Neuronal stem cell (in vitro differentiated cells): ENCODE measurements around the gene SMYD3.

Source experiments
- DNase-seq: peaks from one replicate; pipeline ENCODE4 v3.0.0-alpha.2; 2013; ENCODE audit warnings: low spot score
- H2AFZ ChIP-seq: one replicate; pipeline ENCODE4 v1.6.1; 2013; ENCODE audit warnings: mild to moderate bottlenecking, low read length, inconsistent platforms
- H2AK5ac ChIP-seq: 2 replicates; pipeline ENCODE4 v1.6.1; 2013; ENCODE audit warnings: low read depth, mild to moderate bottlenecking, inconsistent platforms, low read length, moderate library complexity, mixed read lengths
- H2BK120ac ChIP-seq: 2 replicates; pipeline ENCODE4 v1.6.1; 2013; ENCODE audit warnings: low read depth, mild to moderate bottlenecking, inconsistent platforms, low read length, moderate library complexity, mixed read lengths
- H2BK12ac ChIP-seq: one replicate; pipeline ENCODE4 v1.6.1; 2013; ENCODE audit warnings: low read length, inconsistent platforms
- H2BK15ac ChIP-seq: 2 replicates; pipeline ENCODE4 v1.6.1; 2013; ENCODE audit warnings: mild to moderate bottlenecking, low read length, inconsistent platforms, mixed read lengths
- H2BK5ac ChIP-seq: one replicate; pipeline ENCODE4 v1.6.1; 2013; ENCODE audit warnings: inconsistent platforms, mild to moderate bottlenecking, low read length, moderate library complexity
- H3K14ac ChIP-seq: one replicate; pipeline ENCODE4 v1.6.1; 2013; ENCODE audit warnings: low read length, inconsistent platforms
- H3K18ac ChIP-seq: 2 replicates; pipeline ENCODE4 v1.6.1; 2013; ENCODE audit warnings: low read length, inconsistent platforms
- H3K23ac ChIP-seq: 2 replicates; pipeline ENCODE4 v1.6.1; 2013; ENCODE audit warnings: low read depth, mild to moderate bottlenecking, mixed read lengths, low read length, inconsistent platforms; ENCODE audit not compliant: poor library complexity
- H3K27ac ChIP-seq: replicated peaks from 3 replicates; pipeline ENCODE4 v1.5.1; 2013; ENCODE audit warnings: low read length, inconsistent platforms
- H3K27me3 ChIP-seq, 3 experiments: 2 replicates each; pipeline ENCODE4 v1.6.1; 2013; ENCODE audit warnings: low read length in 3 of 3, mild to moderate bottlenecking in 2 of 3, inconsistent platforms in 1 of 3, low read depth in 1 of 3, mixed read lengths in 1 of 3, moderate library complexity in 1 of 3; ENCODE audit not compliant: control insufficient read depth in 3 of 3, insufficient read depth in 3 of 3
- H3K36me3 ChIP-seq, 2 donors: replicated peaks in 1 of 2; 2 replicates each; pipeline ENCODE4 v1.6.1; 2013; ENCODE audit warnings: low read length in 2 of 2; ENCODE audit not compliant: control insufficient read depth in 2 of 2, insufficient read depth in 2 of 2
- H3K4ac ChIP-seq: 2 replicates; pipeline ENCODE4 v1.6.1; 2013; ENCODE audit warnings: inconsistent platforms, mild to moderate bottlenecking, low read length, moderate library complexity
- H3K4me1 ChIP-seq, 2 donors: 1 replicate in 1 of 2; 2 replicates in 1 of 2; pipeline ENCODE4 v1.6.1; 2013; ENCODE audit warnings: low read length in 2 of 2, low read depth in 1 of 2; ENCODE audit not compliant: control insufficient read depth in 2 of 2, insufficient read depth in 1 of 2
- H3K4me2 ChIP-seq: one replicate; pipeline ENCODE4 v1.6.1; 2013; ENCODE audit warnings: mild to moderate bottlenecking, low read length, inconsistent platforms; ENCODE audit not compliant: insufficient read depth, poor library complexity, severe bottlenecking
- H3K4me3 ChIP-seq, 2 donors: 2 replicates each; pipeline ENCODE4 v1.5.1; 2013; ENCODE audit warnings: low read length in 2 of 2, mild to moderate bottlenecking in 2 of 2, inconsistent platforms in 1 of 2, moderate library complexity in 1 of 2
- H3K79me1 ChIP-seq: one replicate; pipeline ENCODE4 v1.6.1; 2013; ENCODE audit warnings: low read depth, mild to moderate bottlenecking, inconsistent platforms, low read length, moderate library complexity
- H3K9ac ChIP-seq: one replicate; pipeline ENCODE4 v1.6.1; 2013; ENCODE audit warnings: mild to moderate bottlenecking, low read depth, low read length, inconsistent platforms; ENCODE audit not compliant: poor library complexity
- H3K9me3 ChIP-seq, 2 donors: replicated peaks in 1 of 2; 2 replicates each; pipeline versions ENCODE3 to v1.6.1; 2013; ENCODE audit warnings: low read length in 2 of 2, mild to moderate bottlenecking in 2 of 2, inconsistent platforms in 1 of 2, low read depth in 1 of 2, mixed read lengths in 1 of 2, moderate library complexity in 1 of 2; ENCODE audit not compliant: control insufficient read depth in 2 of 2, insufficient read depth in 1 of 2
- H4K8ac ChIP-seq: one replicate; pipeline ENCODE4 v1.6.1; 2013; ENCODE audit warnings: low read depth, mild to moderate bottlenecking, inconsistent platforms, low read length, moderate library complexity
- H4K91ac ChIP-seq: one replicate; pipeline ENCODE4 v1.6.1; 2013; ENCODE audit warnings: low read length, low read depth, mild to moderate bottlenecking, inconsistent platforms; ENCODE audit not compliant: poor library complexity
- WGBS, 2 donors: extraction: QIAGEN DNeasy Blood & Tissue Kit; methylation state at CpG; one replicate each; pipeline ENCODE4 v1.1.7; 2013; ENCODE audit warnings: missing lambda C conversion rate in 2 of 2, mixed read lengths in 1 of 2; ENCODE audit not compliant: insufficient read length in 2 of 2, insufficient replicate concordance in 1 of 2; ENCODE audit errors: extremely low coverage in 2 of 2; 5-methylcytosine and 5-hydroxymethylcytosine counted together

SMYD3 gene

GRCh38 chr1:245810789-245811337 lies 696.2 kb downstream of the SMYD3 start:
- no CpG with 5 or more reads among the region's 7 CpGs for WGBS, 2 donors
- no peak overlapping the region for H3K18ac ChIP-seq
- H3K4me2 ChIP-seq, result no peak overlapping the region
- H4K8ac ChIP-seq, result no peak overlapping the region
- no peak overlapping the region for H2BK120ac ChIP-seq
- H3K79me1 ChIP-seq, result no peaks in the 10 kb centered on the region
- H2BK12ac ChIP-seq, result no peak overlapping the region
- no peak overlapping the region for H2BK15ac ChIP-seq
- no peak overlapping the region for H2BK5ac ChIP-seq
- no peak overlapping the region for H3K4ac ChIP-seq
- no peak overlapping the region for H3K4me3 ChIP-seq
- peaks cover 3 to 6% of the 10 kb centered on the region in 2 donors for H3K4me1 ChIP-seq
- H2AFZ ChIP-seq, result no peak overlapping the region
- H3K9ac ChIP-seq, result no peak overlapping the region
- H3K9me3 ChIP-seq, result no peaks in the 10 kb centered on the region
- H3K36me3 ChIP-seq, result no peaks in the 10 kb centered on the region
- no peak overlapping the region for H3K14ac ChIP-seq
- H3K27me3 ChIP-seq, result no peaks in the 10 kb centered on the region
- DNase-seq, result no peak
- no peak overlapping the region for H3K27ac ChIP-seq
- H2AK5ac ChIP-seq, result no peak overlapping the region
- no peak overlapping the region for H4K91ac ChIP-seq
- no peak overlapping the region for H3K23ac ChIP-seq

GRCh38 chr1:245810181-245810769 lies 696.8 kb downstream of the SMYD3 start:
- no peak for DNase-seq

GRCh38 chr1:245809361-245809760 lies 697.7 kb downstream of the SMYD3 start:
- Histone ChIP-seq H3K79me1 (no peaks in the 10 kb centered on the region), H4K91ac (no peak overlapping the region), H3K4me3 (no peak overlapping the region), H3K9ac (no peak overlapping the region), H3K18ac (peak overlapping the region; percentile 22), H3K36me3 (no peaks in the 10 kb centered on the region), H2BK15ac (no peak overlapping the region), H3K4me2 (no peak overlapping the region), H3K4me1 (peaks cover 3 to 6% of the 10 kb centered on the region in 2 donors), H4K8ac (no peak overlapping the region), H3K23ac (no peak overlapping the region), H2BK5ac (no peak overlapping the region), H2AK5ac (peak overlapping the region; percentile 68), H3K14ac (no peak overlapping the region), H3K4ac (no peak overlapping the region), H3K27ac (no peak overlapping the region), H2BK12ac (no peak overlapping the region), H2AFZ (no peak overlapping the region), H3K27me3 (no peaks in the 10 kb centered on the region), H3K9me3 (no peaks in the 10 kb centered on the region), H2BK120ac (no peak overlapping the region)
- WGBS, 2 donors, result no CpG with 5 or more reads among the region's 5 CpGs
- no peak for DNase-seq

More at GRCh38 chr1:245810181-245810769, 696.8 kb downstream of the SMYD3 start:
- no peak overlapping the region for H3K9ac ChIP-seq
- no peak overlapping the region for H3K4me2 ChIP-seq
- peak overlapping the region; percentile 59 for H3K23ac ChIP-seq
- no peak overlapping the region for H3K4me3 ChIP-seq
- no peaks in the 10 kb centered on the region for H3K36me3 ChIP-seq
- H3K9me3 ChIP-seq, result no peaks in the 10 kb centered on the region
- H3K4me1 ChIP-seq, result peaks cover 3 to 6% of the 10 kb centered on the region in 2 donors
- H4K8ac ChIP-seq, result no peak overlapping the region
- no peaks in the 10 kb centered on the region for H3K79me1 ChIP-seq
- no peaks in the 10 kb centered on the region for H3K27me3 ChIP-seq
- H3K14ac ChIP-seq, result no peak overlapping the region
- H3K27ac ChIP-seq, result no peak overlapping the region
- H2BK12ac ChIP-seq, result no peak overlapping the region
- H2AFZ ChIP-seq, result no peak overlapping the region
- no CpG with 5 or more reads among the region's 6 CpGs for WGBS, 2 donors
- H3K18ac ChIP-seq, result peak overlapping the region; percentile 27
- no peak overlapping the region for H4K91ac ChIP-seq
- H2AK5ac ChIP-seq, result peak overlapping the region; percentile 49
- H2BK120ac ChIP-seq, result no peak overlapping the region
- no peak overlapping the region for H2BK15ac ChIP-seq
- H2BK5ac ChIP-seq, result no peak overlapping the region
- no peak overlapping the region for H3K4ac ChIP-seq

- Histone ChIP-seq H3K18ac (no peak overlapping the region), H3K4me1 (peaks cover 3 to 6% of the 10 kb centered on the region in 2 donors), H3K4ac (no peak overlapping the region), H3K23ac (no peak overlapping the region), H3K79me1 (no peaks in the 10 kb centered on the region), H2AK5ac (no peak overlapping the region), H3K14ac (no peak overlapping the region), H3K4me3 (no peak overlapping the region), H3K36me3 (no peaks in the 10 kb centered on the region), H3K9ac (no peak overlapping the region), H2BK120ac (no peak overlapping the region), H2BK15ac (no peak overlapping the region), H3K27me3 (no peaks in the 10 kb centered on the region), H3K9me3 (no peaks in the 10 kb centered on the region), H2AFZ (no peak overlapping the region), H4K91ac (no peak overlapping the region), H2BK12ac (no peak overlapping the region), H4K8ac (no peak overlapping the region), H2BK5ac (no peak overlapping the region), H3K4me2 (no peak overlapping the region), H3K27ac (no peak overlapping the region)
- no CpG with 5 or more reads among the region's 7 CpGs for WGBS, 2 donors
- no peak for DNase-seq
These were observed 698.9 kb downstream of the SMYD3 start for GRCh38 chr1:245807954-245808719.
